DND-41 (cell line): ENCODE results near the gene KIRREL3.

Experiments
- EZH2 ChIP-seq: IDR thresholded peaks from 3 replicates; pipeline ENCODE4 v1.6.1; 2012; ENCODE audit warnings: borderline replicate concordance, low read depth, mild to moderate bottlenecking, moderate library complexity, low read length, inconsistent platforms; ENCODE audit not compliant: severe bottlenecking
- TF ChIP-seq, protein P1 (sequence below): IDR thresholded peaks from 2 replicates; pipeline ENCODE4 v1.5.1; 2012; ENCODE audit warnings: borderline replicate concordance, low read length, moderate library complexity, mild to moderate bottlenecking; ENCODE audit not compliant: poor library complexity, severe bottlenecking; ENCODE audit errors: extremely low read depth

DNA sequence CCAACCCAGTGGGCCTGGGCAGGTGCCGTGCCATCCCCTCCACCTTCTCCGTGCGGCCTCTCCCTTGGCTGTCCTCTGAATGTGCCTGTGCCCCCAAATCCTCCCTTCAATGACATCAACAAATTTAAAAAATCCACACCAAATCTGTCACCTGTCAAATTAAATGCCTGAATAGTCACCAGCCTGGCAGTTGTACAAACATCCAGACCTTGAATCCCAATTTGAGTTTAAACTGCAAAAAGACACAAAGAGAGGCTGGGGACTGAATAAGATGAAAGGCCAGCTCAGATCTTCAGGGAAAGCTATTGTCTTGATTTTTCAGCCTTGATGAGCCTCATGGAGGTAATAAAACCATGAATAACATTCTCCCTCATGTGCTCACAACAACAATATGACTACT, 194.7 kb downstream of the KIRREL3 start:
- TF ChIP-seq, protein P1, sequence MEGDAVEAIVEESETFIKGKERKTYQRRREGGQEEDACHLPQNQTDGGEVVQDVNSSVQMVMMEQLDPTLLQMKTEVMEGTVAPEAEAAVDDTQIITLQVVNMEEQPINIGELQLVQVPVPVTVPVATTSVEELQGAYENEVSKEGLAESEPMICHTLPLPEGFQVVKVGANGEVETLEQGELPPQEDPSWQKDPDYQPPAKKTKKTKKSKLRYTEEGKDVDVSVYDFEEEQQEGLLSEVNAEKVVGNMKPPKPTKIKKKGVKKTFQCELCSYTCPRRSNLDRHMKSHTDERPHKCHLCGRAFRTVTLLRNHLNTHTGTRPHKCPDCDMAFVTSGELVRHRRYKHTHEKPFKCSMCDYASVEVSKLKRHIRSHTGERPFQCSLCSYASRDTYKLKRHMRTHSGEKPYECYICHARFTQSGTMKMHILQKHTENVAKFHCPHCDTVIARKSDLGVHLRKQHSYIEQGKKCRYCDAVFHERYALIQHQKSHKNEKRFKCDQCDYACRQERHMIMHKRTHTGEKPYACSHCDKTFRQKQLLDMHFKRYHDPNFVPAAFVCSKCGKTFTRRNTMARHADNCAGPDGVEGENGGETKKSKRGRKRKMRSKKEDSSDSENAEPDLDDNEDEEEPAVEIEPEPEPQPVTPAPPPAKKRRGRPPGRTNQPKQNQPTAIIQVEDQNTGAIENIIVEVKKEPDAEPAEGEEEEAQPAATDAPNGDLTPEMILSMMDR, result no peak
- TF ChIP-seq EZH2, result no peak
